H9 (cell line): ENCODE results near the gene VASN. TPM values are rescaled to one million over a fixed set of nuclear protein-coding genes. Genes with fewer than 3 reads are reported as not detected.
"Not testable (repeated sequence)": the region's sequence is repeated elsewhere in the genome, so short reads cannot be mapped to it uniquely, and the experiment has no call there.

Experiments
- DNase-seq: peaks from one replicate; pipeline ENCODE4 v3.0.0-alpha.2; 2017
- H2AFZ ChIP-seq: one replicate; pipeline ENCODE4 v1.6.1; 2013; ENCODE audit warnings: mild to moderate bottlenecking, low read length, control low read depth, moderate library complexity
- H2AK5ac ChIP-seq: 2 replicates; pipeline ENCODE4 v1.6.1; 2013; ENCODE audit warnings: low read length, control low read depth, mixed read lengths; ENCODE audit not compliant: insufficient read length
- H2BK120ac ChIP-seq: one replicate; pipeline ENCODE4 v1.6.1; 2013; ENCODE audit warnings: low read depth, mild to moderate bottlenecking, low read length, control low read depth, inconsistent platforms; ENCODE audit not compliant: poor library complexity, severe bottlenecking
- H2BK12ac ChIP-seq: 2 replicates; pipeline ENCODE4 v1.6.1; 2013; ENCODE audit warnings: low read length, control low read depth, mixed read lengths, low read depth; ENCODE audit not compliant: insufficient read length
- H2BK15ac ChIP-seq: 2 replicates; pipeline ENCODE4 v1.6.1; 2013; ENCODE audit warnings: low read depth, low read length, control low read depth
- H2BK20ac ChIP-seq: one replicate; pipeline ENCODE4 v1.6.1; 2013; ENCODE audit warnings: low read depth, mild to moderate bottlenecking, low read length, control low read depth, inconsistent platforms; ENCODE audit not compliant: poor library complexity, severe bottlenecking
- H2BK5ac ChIP-seq: 2 replicates; pipeline ENCODE4 v1.6.1; 2013; ENCODE audit warnings: low read length, control low read depth, mixed read lengths; ENCODE audit not compliant: insufficient read length
- H3K14ac ChIP-seq: 2 replicates; pipeline ENCODE4 v1.6.1; 2013; ENCODE audit warnings: low read length, control low read depth; ENCODE audit not compliant: insufficient read depth
- H3K18ac ChIP-seq: 2 replicates; pipeline ENCODE4 v1.6.1; 2013; ENCODE audit warnings: low read depth, mild to moderate bottlenecking, mixed read lengths, low read length, control low read depth; ENCODE audit not compliant: insufficient read length
- H3K23ac ChIP-seq: 2 replicates; pipeline ENCODE4 v1.6.1; 2013; ENCODE audit warnings: low read length, control low read depth, mixed read lengths, low read depth; ENCODE audit not compliant: insufficient read length
- H3K23me2 ChIP-seq: 2 replicates; pipeline ENCODE4 v1.6.1; 2013; ENCODE audit warnings: low read depth, mild to moderate bottlenecking, mixed read lengths, low read length, control low read depth; ENCODE audit not compliant: insufficient read length, poor library complexity, severe bottlenecking
- H3K27ac ChIP-seq: 2 replicates; pipeline ENCODE4 v1.5.1; 2013; ENCODE audit warnings: low read length, control low read depth, mixed read lengths, low read depth; ENCODE audit not compliant: insufficient read length
- H3K27me3 ChIP-seq: 2 replicates; pipeline ENCODE4 v1.6.1; 2013; ENCODE audit warnings: low read length, control low read depth, inconsistent platforms; ENCODE audit not compliant: insufficient read depth
- H3K4ac ChIP-seq: 2 replicates; pipeline ENCODE4 v1.6.1; 2013; ENCODE audit warnings: low read depth, mild to moderate bottlenecking, control low read depth, inconsistent platforms, low read length, moderate library complexity
- H3K4me1 ChIP-seq: 2 replicates; pipeline ENCODE4 v1.6.1; 2013; ENCODE audit warnings: low read length, control low read depth, inconsistent platforms; ENCODE audit not compliant: insufficient read depth
- H3K4me2 ChIP-seq: 2 replicates; pipeline ENCODE4 v1.6.1; 2013; ENCODE audit warnings: low read length, control low read depth, mixed read lengths; ENCODE audit not compliant: insufficient read length, insufficient read depth
- H3K56ac ChIP-seq: 2 replicates; pipeline ENCODE4 v1.6.1; 2013; ENCODE audit warnings: low read depth, mild to moderate bottlenecking, mixed read lengths, low read length, control low read depth; ENCODE audit not compliant: insufficient read length
- H3K79me1 ChIP-seq: 2 replicates; pipeline ENCODE4 v1.6.1; 2013; ENCODE audit warnings: low read depth, mild to moderate bottlenecking, moderate library complexity, low read length, control low read depth, inconsistent platforms; ENCODE audit not compliant: insufficient read depth, poor library complexity, severe bottlenecking
- H3K79me2 ChIP-seq: 2 replicates; pipeline ENCODE4 v1.6.1; 2013; ENCODE audit warnings: low read length, control low read depth, inconsistent platforms; ENCODE audit not compliant: insufficient read depth
- H3K9ac ChIP-seq: 2 replicates; pipeline ENCODE4 v1.6.1; 2013; ENCODE audit warnings: low read length, control low read depth, mixed read lengths; ENCODE audit not compliant: insufficient read length; ENCODE audit errors: extremely low read depth
- H3K9me3 ChIP-seq: one replicate; pipeline ENCODE4 v1.6.1; 2013; ENCODE audit warnings: low read depth, low read length, inconsistent platforms; ENCODE audit not compliant: control insufficient read depth
- H3T11ph ChIP-seq: one replicate; pipeline ENCODE4 v1.6.1; 2013; ENCODE audit warnings: mild to moderate bottlenecking, low read length, control low read depth, inconsistent platforms
- H4K20me1 ChIP-seq: one replicate; pipeline ENCODE4 v1.6.1; 2013; ENCODE audit not compliant: control insufficient read depth, insufficient read length, insufficient read depth
- H4K5ac ChIP-seq: 2 replicates; pipeline ENCODE4 v1.6.1; 2013; ENCODE audit warnings: low read depth, mild to moderate bottlenecking, mixed read lengths, low read length, control low read depth; ENCODE audit not compliant: insufficient read length
- H4K8ac ChIP-seq: replicated peaks from 2 replicates; pipeline ENCODE4 v1.6.1; 2013; ENCODE audit warnings: low read length, control low read depth, mixed read lengths, low read depth; ENCODE audit not compliant: insufficient read length
- H4K91ac ChIP-seq: 2 replicates; pipeline ENCODE4 v1.6.1; 2013; ENCODE audit warnings: low read depth, mild to moderate bottlenecking, moderate library complexity, mixed read lengths, low read length, control low read depth; ENCODE audit not compliant: insufficient read length
- H3K27ac Mint-ChIP-seq, 3 experiments: 2 replicates in 2 of 3; 3 replicates in 1 of 3; pipeline ENCODE4 v1.8.0; 2020 to 2021; ENCODE audit warnings: mixed read lengths in 3 of 3, mild to moderate bottlenecking in 1 of 3, moderate library complexity in 1 of 3
- H3K27me3 Mint-ChIP-seq: 2 replicates; pipeline ENCODE4 v1.8.0; 2021; ENCODE audit warnings: low read depth, mild to moderate bottlenecking, moderate library complexity, mixed read lengths
- H3K36me3 Mint-ChIP-seq, 3 experiments: 2 replicates in 2 of 3; 3 replicates in 1 of 3; pipeline ENCODE4 v1.8.0; 2020 to 2021; ENCODE audit warnings: low read depth in 3 of 3, mixed read lengths in 3 of 3; ENCODE audit not compliant: insufficient read depth in 1 of 3
- H3K4me1 Mint-ChIP-seq, 2 experiments: 2 replicates each; pipeline ENCODE4 v1.8.0; 2020; ENCODE audit warnings: mixed read lengths in 2 of 2
- H3K4me3 Mint-ChIP-seq, 2 experiments: 2 replicates in 1 of 2; 3 replicates in 1 of 2; pipeline ENCODE4 v1.8.0; 2020 to 2021; ENCODE audit warnings: mild to moderate bottlenecking in 2 of 2, mixed read lengths in 2 of 2, moderate library complexity in 1 of 2
- H3K9me3 Mint-ChIP-seq, 2 experiments: 2 replicates in 1 of 2; 3 replicates in 1 of 2; pipeline ENCODE4 v1.8.0; 2020; ENCODE audit warnings: mild to moderate bottlenecking in 2 of 2, mixed read lengths in 2 of 2, moderate library complexity in 1 of 2
- WGBS: extraction: QIAGEN DNeasy Blood & Tissue Kit; methylation state at CpG from one replicate; pipeline ENCODE4 v1.1.7; 2013; ENCODE audit warnings: missing lambda C conversion rate, low lambda C conversion rate, mixed read lengths; ENCODE audit not compliant: insufficient read length; ENCODE audit errors: extremely low coverage; 5-methylcytosine and 5-hydroxymethylcytosine counted together
- total RNA-seq: library from RNA; stranded (reverse); gene quantifications from 2 replicates; pipeline ENCODE4 v1.2.1, GENCODE V29; 2021
- TF ChIP-seq, protein P1 (sequence below): fragments of 200-600 bp; sonication (generic); conservative IDR thresholded peaks from 3 replicates; pipeline ENCODE4 v1.8.0; 2021; ENCODE audit warnings: antibody characterized with exemption, mild to moderate bottlenecking

The VASN gene
- total RNA-seq, 1 experiment from 2014 or later = 11.0 TPM

DNA sequence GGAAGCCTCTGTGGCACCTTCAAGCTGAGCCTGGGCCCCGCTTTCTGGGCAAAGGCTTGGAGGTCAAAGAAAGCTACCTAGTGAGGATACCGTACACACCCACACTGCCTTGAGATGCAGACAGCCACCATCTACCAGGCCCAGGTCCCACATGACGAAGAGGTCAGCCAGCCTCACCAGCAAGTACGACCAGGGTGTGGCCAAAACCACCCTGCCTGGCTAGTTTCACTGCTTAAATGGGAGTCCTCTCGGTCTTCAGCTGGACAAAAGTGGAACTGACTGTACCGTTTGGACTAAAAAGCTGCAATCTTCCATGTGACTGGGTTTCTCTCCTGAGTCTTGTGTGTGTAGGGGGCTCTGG lies 21.6 kb downstream of the VASN start:
- H3K23ac ChIP-seq = no peak overlapping the region
- H4K8ac ChIP-seq = peak overlapping the region; percentile 86
- no peak for DNase-seq
- peak overlapping the region; percentile 83 for H4K5ac ChIP-seq
- peak overlapping the region; percentile 80 for H3K18ac ChIP-seq
- no peak overlapping the region for H2AFZ ChIP-seq
- Mint-ChIP-seq H3K27me3 (no peaks in the 10 kb centered on the region), H3K4me1 (peaks cover 41 to 50% of the 10 kb centered on the region in 2 experiments), H3K4me3 (peak overlapping the region in 1 of 2 experiments; percentile 32; a peak in 1 of 5 replicates), H3K9me3 (no peaks in the 10 kb centered on the region), H3K27ac (peak overlapping the region; percentile 97 to 99 (median 98)), H3K36me3 (peaks cover 4 to 6% (median 5%) of the 10 kb centered on the region in 3 experiments; a peak in 3 of 7 replicates)
- H3K23me2 ChIP-seq = no peaks in the 10 kb centered on the region
- H2BK120ac ChIP-seq = peak overlapping the region; percentile 93
- H3K79me1 ChIP-seq = no peaks in the 10 kb centered on the region
- TF ChIP-seq, protein P1, sequence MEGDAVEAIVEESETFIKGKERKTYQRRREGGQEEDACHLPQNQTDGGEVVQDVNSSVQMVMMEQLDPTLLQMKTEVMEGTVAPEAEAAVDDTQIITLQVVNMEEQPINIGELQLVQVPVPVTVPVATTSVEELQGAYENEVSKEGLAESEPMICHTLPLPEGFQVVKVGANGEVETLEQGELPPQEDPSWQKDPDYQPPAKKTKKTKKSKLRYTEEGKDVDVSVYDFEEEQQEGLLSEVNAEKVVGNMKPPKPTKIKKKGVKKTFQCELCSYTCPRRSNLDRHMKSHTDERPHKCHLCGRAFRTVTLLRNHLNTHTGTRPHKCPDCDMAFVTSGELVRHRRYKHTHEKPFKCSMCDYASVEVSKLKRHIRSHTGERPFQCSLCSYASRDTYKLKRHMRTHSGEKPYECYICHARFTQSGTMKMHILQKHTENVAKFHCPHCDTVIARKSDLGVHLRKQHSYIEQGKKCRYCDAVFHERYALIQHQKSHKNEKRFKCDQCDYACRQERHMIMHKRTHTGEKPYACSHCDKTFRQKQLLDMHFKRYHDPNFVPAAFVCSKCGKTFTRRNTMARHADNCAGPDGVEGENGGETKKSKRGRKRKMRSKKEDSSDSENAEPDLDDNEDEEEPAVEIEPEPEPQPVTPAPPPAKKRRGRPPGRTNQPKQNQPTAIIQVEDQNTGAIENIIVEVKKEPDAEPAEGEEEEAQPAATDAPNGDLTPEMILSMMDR = no peak
- peak overlapping the region; percentile 83 for H3K27ac ChIP-seq
- no peaks in the 10 kb centered on the region for H4K20me1 ChIP-seq
- no peaks in the 10 kb centered on the region for H3K79me2 ChIP-seq
- peak overlapping the region; percentile 76 for H2AK5ac ChIP-seq
- peak overlapping the region; percentile 94 for H2BK12ac ChIP-seq
- H2BK15ac ChIP-seq = no peak overlapping the region
- peak overlapping the region; percentile 78 for H2BK20ac ChIP-seq
- peak overlapping the region; percentile 72 for H3K14ac ChIP-seq
- peaks cover 5% of the 10 kb centered on the region; the same call in 1 of the 2 replicates for H3K4me1 ChIP-seq
- no peak overlapping the region for H3K9ac ChIP-seq
- H3K56ac ChIP-seq = peak overlapping the region; percentile 74
- no peaks in the 10 kb centered on the region for H3K27me3 ChIP-seq
- peak overlapping the region; percentile 11 for H3K4me2 ChIP-seq
- peak overlapping the region; percentile 39 for H3K4ac ChIP-seq
- peak overlapping the region; percentile 88 for H4K91ac ChIP-seq
- peak overlapping the region; percentile 80 for H2BK5ac ChIP-seq
- no peaks in the 10 kb centered on the region for H3K9me3 ChIP-seq
- peak overlapping the region; percentile 0 for H3T11ph ChIP-seq
- no CpG with 5 or more reads among the region's 6 CpGs for WGBS

DNA sequence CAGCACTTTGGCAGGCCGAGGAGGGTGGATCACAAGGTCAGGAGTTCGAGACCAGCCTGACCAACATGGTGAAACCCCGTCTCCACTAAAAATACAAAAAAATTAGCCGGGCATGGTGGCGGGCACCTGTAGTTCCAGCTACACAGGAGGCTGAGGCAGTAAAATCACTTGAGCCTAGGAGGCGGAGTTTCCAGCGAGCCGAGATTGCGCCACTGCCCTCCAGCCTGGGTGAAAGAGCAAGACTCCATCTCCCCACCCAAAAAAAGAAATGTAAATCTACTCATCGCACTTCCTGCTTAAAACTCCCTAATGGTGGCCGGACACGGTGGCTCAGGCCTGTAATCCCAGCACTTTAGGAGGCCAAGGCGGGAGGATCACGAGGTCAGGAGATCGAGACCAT lies 22.2 kb downstream of the VASN start:
- H3K14ac ChIP-seq, DNase-seq, H2BK5ac ChIP-seq, H3K79me1 ChIP-seq, H3K36me3 Mint-ChIP-seq, H3K4me1 ChIP-seq, H3K9ac ChIP-seq, H3K4ac ChIP-seq, H3K56ac ChIP-seq, H3K18ac ChIP-seq, H3K27ac ChIP-seq, H4K5ac ChIP-seq, H3K79me2 ChIP-seq, H2BK20ac ChIP-seq, H3K9me3 ChIP-seq, H2AK5ac ChIP-seq, H2BK15ac ChIP-seq, H3K23ac ChIP-seq, H2BK12ac ChIP-seq, H3K4me2 ChIP-seq, H4K20me1 ChIP-seq, H3K4me3 Mint-ChIP-seq, H4K8ac ChIP-seq, H2AFZ ChIP-seq, H2BK120ac ChIP-seq, H3K9me3 Mint-ChIP-seq, H3T11ph ChIP-seq, H3K23me2 ChIP-seq, H3K27me3 Mint-ChIP-seq, H3K27me3 ChIP-seq: not testable (repeated sequence)
- H4K91ac ChIP-seq = peak overlapping the region; percentile 88
- no CpG with 5 or more reads among the region's 15 CpGs for WGBS
- Mint-ChIP-seq H3K27ac (peak overlapping the region; percentile 97 to 99 (median 98); a peak in 3 of 7 replicates), H3K4me1 (peaks cover 40 to 48% of the 10 kb centered on the region in 2 experiments)
